HepG2 (cell line): ENCODE results near the gene DCUN1D3. TPM values are rescaled to one million over a fixed set of nuclear protein-coding genes. Genes with fewer than 3 reads are reported as not detected.
A peak's percentile ranks its signal among the peaks of the same experiment; 100 is the strongest.

Experiments
- MLLT10 ChIP-seq: sonication (generic); formaldehyde crosslinking; IDR thresholded peaks from 2 replicates; pipeline ENCODE4 v1.4.0; 2020; ENCODE audit warnings: missing genetic modification reagents
- POGZ ChIP-seq: sonication (generic); formaldehyde crosslinking; IDR thresholded peaks from 2 replicates; pipeline ENCODE4 v1.4.0; 2020; ENCODE audit warnings: mild to moderate bottlenecking, missing genetic modification reagents
- SP4 ChIP-seq: sonication (generic); formaldehyde crosslinking; IDR thresholded peaks from 2 replicates; pipeline ENCODE4 v1.8.1; 2023; ENCODE audit warnings: mild to moderate bottlenecking, missing genetic modification reagents
- TCF12 ChIP-seq, 2 experiments: fragments of 450-650 bp in 1 of 2; sonication (generic) in 1 of 2; formaldehyde crosslinking in 1 of 2; IDR thresholded peaks; 2 replicates each; pipeline versions ENCODE4 v1.6.1 to v1.8.0; 2017 to 2022; ENCODE audit warnings: antibody characterized with exemption in 1 of 2, mild to moderate bottlenecking in 1 of 2, missing genetic modification reagents in 1 of 2, moderate library complexity in 1 of 2
- ZNF12 ChIP-seq: sonication (generic); formaldehyde crosslinking; IDR thresholded peaks from 2 replicates; pipeline ENCODE4 v1.5.0; 2020; ENCODE audit warnings: missing genetic modification reagents
- ZNF143 ChIP-seq: sonication (generic); formaldehyde crosslinking; IDR thresholded peaks from 2 replicates; pipeline ENCODE4 v1.4.0; 2020; ENCODE audit warnings: missing genetic modification reagents
- ZNF510 ChIP-seq: sonication (generic); formaldehyde crosslinking; IDR thresholded peaks from 2 replicates; pipeline ENCODE4 v1.4.0; 2020; ENCODE audit warnings: low read depth, mild to moderate bottlenecking, missing genetic modification reagents
- ZNF781 ChIP-seq: sonication (generic); formaldehyde crosslinking; IDR thresholded peaks from 2 replicates; pipeline ENCODE4 v1.5.1; 2020; ENCODE audit warnings: borderline replicate concordance, mild to moderate bottlenecking, missing genetic modification reagents; ENCODE audit errors: not compliant biosample characterization
- polyA plus RNA-seq, 8 experiments: library from polyadenylated mRNA; depleted of rRNA in 3 of 8; stranded (reverse) in 7 of 8; unstranded in 1 of 8; fragments of >200 nt; fragmentation: Illumina TruSeq in 4 of 8; extraction: Trizol in 4 of 8; gene quantifications; 2 replicates each; pipeline versions ENCODE4 v1.2.1 to v1.2.3, GENCODE V29; 2011 to 2016; ENCODE audit warnings: low read depth in 4 of 8, missing spikeins in 1 of 8, mixed read lengths in 1 of 8; ENCODE audit not compliant: insufficient read depth in 1 of 8
- total RNA-seq, 5 experiments: library from RNA; depleted of rRNA; stranded (reverse); fragments of >200 nt; fragmentation: Illumina TruSeq; extraction: Trizol; gene quantifications; 2 replicates each; pipeline ENCODE4 v1.2.3, GENCODE V29; 2016; ENCODE audit warnings: low read depth in 1 of 5
- TF ChIP-seq, protein P1 (sequence below), 2 experiments: sonication (generic) in 1 of 2; formaldehyde crosslinking in 1 of 2; IDR thresholded peaks; 2 replicates each; pipeline versions ENCODE4 v1.6.1 to v1.9.0; 2014 to 2022; ENCODE audit warnings: antibody characterized with exemption in 1 of 2, borderline replicate concordance in 1 of 2, inconsistent platforms in 1 of 2, low read depth in 1 of 2, missing genetic modification reagents in 1 of 2
- TF ChIP-seq, protein P2 (sequence below): sonication (generic); formaldehyde crosslinking; IDR thresholded peaks from 2 replicates; pipeline ENCODE4 v1.9.0; 2022; ENCODE audit warnings: missing genetic modification reagents, mild to moderate bottlenecking, borderline replicate concordance
- TF ChIP-seq, protein P3 (sequence below): sonication (generic); formaldehyde crosslinking; IDR thresholded peaks from 2 replicates; pipeline ENCODE4 v1.4.0; 2020; ENCODE audit warnings: missing genetic modification reagents
- TF ChIP-seq, protein P4 (sequence below): sonication (generic); formaldehyde crosslinking; IDR thresholded peaks from 2 replicates; pipeline ENCODE4 v1.4.0; 2020; ENCODE audit warnings: missing genetic modification reagents
- TF ChIP-seq, protein P5 (sequence below): sonication (generic); formaldehyde crosslinking; IDR thresholded peaks from 2 replicates; pipeline ENCODE4 v1.8.0; 2022; ENCODE audit warnings: missing genetic modification reagents, mild to moderate bottlenecking, inconsistent platforms, borderline replicate concordance
- TF ChIP-seq, protein P6 (sequence below): sonication (generic); formaldehyde crosslinking; IDR thresholded peaks from 2 replicates; pipeline ENCODE4 v1.4.0; 2020; ENCODE audit warnings: mild to moderate bottlenecking, missing genetic modification reagents, borderline replicate concordance

The DCUN1D3 gene
- total and polyA plus RNA-seq, 2 of the 13 experiments (the other 11 are each of a cell fraction or from before 2014, with no cell fraction given) = 5.0 to 19.3 TPM

DNA sequence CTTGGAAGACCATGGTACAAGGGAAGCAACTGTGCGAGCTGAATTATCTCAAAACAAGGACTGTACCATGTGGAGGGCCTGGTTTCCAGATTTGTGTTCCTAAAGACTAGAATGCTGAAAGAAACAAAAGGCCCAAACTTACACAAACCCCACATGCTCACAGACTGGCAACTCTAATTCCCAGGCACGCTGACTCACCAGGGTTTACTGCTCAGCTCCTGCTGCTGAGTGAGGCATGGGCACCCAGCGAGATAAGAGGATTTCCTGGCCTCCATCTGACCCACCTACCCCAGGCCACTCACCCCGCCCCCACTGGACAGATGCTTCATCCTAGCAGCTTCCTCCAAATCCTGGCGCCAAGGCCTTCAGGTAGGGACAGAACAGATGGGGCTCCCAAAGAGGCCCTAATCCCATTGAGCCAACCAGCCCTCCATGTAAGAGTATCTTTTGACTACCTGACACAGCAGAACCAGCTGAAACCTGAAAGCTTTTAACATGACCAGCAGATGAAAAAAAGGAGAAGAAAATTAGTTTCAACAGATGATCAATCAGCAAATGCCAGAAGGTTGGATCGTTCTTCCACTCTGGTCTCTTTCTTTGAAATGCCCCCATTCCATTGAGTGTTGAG is 33.9 kb downstream of the DCUN1D3 start (continued):
- TF ChIP-seq, protein P1, sequence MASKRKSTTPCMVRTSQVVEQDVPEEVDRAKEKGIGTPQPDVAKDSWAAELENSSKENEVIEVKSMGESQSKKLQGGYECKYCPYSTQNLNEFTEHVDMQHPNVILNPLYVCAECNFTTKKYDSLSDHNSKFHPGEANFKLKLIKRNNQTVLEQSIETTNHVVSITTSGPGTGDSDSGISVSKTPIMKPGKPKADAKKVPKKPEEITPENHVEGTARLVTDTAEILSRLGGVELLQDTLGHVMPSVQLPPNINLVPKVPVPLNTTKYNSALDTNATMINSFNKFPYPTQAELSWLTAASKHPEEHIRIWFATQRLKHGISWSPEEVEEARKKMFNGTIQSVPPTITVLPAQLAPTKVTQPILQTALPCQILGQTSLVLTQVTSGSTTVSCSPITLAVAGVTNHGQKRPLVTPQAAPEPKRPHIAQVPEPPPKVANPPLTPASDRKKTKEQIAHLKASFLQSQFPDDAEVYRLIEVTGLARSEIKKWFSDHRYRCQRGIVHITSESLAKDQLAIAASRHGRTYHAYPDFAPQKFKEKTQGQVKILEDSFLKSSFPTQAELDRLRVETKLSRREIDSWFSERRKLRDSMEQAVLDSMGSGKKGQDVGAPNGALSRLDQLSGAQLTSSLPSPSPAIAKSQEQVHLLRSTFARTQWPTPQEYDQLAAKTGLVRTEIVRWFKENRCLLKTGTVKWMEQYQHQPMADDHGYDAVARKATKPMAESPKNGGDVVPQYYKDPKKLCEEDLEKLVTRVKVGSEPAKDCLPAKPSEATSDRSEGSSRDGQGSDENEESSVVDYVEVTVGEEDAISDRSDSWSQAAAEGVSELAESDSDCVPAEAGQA (IDR thresholded peaks at IDR 0.05; ENCODE audit: low read depth) = no peak
- TF ChIP-seq, protein P1 (CRISPR knock-in tag; IDR thresholded peaks at IDR 0.05; ENCODE audit: borderline replicate concordance) = no peak
- TF ChIP-seq ZNF143 (no peak), MLLT10 (CRISPR knock-in tag) (no peak), ZNF12 (CRISPR knock-in tag) (no peak), SP4 (CRISPR knock-in tag) (no peak), POGZ (CRISPR knock-in tag) (no peak), ZNF781 (CRISPR knock-in tag) (no peak), ZNF510 (CRISPR knock-in tag) (no peak), TCF12 (IDR thresholded peaks at IDR 0.05) (no peak), TCF12 (CRISPR knock-in tag; IDR thresholded peaks at IDR 0.05) (no peak)
- TF ChIP-seq, protein P2, sequence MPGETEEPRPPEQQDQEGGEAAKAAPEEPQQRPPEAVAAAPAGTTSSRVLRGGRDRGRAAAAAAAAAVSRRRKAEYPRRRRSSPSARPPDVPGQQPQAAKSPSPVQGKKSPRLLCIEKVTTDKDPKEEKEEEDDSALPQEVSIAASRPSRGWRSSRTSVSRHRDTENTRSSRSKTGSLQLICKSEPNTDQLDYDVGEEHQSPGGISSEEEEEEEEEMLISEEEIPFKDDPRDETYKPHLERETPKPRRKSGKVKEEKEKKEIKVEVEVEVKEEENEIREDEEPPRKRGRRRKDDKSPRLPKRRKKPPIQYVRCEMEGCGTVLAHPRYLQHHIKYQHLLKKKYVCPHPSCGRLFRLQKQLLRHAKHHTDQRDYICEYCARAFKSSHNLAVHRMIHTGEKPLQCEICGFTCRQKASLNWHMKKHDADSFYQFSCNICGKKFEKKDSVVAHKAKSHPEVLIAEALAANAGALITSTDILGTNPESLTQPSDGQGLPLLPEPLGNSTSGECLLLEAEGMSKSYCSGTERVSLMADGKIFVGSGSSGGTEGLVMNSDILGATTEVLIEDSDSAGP (CRISPR knock-in tag) = no peak
- TF ChIP-seq, protein P3, sequence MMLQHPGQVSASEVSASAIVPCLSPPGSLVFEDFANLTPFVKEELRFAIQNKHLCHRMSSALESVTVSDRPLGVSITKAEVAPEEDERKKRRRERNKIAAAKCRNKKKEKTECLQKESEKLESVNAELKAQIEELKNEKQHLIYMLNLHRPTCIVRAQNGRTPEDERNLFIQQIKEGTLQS = 0 out of 2 replicates have a peak, but pooled peaks have one; percentile 10
- TF ChIP-seq, protein P4, sequence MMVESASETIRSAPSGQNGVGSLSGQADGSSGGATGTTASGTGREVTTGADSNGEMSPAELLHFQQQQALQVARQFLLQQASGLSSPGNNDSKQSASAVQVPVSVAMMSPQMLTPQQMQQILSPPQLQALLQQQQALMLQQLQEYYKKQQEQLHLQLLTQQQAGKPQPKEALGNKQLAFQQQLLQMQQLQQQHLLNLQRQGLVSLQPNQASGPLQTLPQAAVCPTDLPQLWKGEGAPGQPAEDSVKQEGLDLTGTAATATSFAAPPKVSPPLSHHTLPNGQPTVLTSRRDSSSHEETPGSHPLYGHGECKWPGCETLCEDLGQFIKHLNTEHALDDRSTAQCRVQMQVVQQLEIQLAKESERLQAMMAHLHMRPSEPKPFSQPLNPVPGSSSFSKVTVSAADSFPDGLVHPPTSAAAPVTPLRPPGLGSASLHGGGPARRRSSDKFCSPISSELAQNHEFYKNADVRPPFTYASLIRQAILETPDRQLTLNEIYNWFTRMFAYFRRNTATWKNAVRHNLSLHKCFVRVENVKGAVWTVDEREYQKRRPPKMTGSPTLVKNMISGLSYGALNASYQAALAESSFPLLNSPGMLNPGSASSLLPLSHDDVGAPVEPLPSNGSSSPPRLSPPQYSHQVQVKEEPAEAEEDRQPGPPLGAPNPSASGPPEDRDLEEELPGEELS = no peak
- TF ChIP-seq, protein P5, sequence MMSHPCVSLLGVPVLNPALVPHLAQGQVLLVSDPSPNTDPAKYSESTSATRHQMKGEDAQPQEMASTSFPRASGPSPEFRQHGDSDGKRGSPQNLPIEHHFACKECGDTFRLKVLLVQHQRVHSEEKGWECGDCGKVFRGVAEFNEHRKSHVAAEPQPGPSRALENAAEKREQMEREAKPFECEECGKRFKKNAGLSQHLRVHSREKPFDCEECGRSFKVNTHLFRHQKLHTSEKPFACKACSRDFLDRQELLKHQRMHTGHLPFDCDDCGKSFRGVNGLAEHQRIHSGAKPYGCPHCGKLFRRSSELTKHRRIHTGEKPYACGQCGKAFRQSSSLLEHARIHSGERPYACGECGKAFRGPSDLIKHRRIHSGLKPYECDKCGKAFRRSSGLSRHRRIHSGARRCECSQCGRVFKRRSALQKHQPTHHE (CRISPR knock-in tag) = no peak
- TF ChIP-seq, protein P6, sequence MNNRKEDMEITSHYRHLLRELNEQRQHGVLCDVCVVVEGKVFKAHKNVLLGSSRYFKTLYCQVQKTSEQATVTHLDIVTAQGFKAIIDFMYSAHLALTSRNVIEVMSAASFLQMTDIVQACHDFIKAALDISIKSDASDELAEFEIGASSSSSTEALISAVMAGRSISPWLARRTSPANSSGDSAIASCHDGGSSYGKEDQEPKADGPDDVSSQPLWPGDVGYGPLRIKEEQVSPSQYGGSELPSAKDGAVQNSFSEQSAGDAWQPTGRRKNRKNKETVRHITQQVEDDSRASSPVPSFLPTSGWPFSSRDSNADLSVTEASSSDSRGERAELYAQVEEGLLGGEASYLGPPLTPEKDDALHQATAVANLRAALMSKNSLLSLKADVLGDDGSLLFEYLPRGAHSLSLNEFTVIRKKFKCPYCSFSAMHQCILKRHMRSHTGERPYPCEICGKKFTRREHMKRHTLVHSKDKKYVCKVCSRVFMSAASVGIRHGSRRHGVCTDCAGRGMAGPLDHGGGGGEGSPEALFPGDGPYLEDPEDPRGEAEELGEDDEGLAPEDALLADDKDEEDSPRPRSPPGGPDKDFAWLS (CRISPR knock-in tag) = no peak
